ENCODE measurements around the gene ELAVL3.

ELAVL3 gene

GRCh38 chr19:11423791-11424181 lies 57.1 kb downstream of the ELAVL3 start:
- TF ChIP-seq, protein P1, sequence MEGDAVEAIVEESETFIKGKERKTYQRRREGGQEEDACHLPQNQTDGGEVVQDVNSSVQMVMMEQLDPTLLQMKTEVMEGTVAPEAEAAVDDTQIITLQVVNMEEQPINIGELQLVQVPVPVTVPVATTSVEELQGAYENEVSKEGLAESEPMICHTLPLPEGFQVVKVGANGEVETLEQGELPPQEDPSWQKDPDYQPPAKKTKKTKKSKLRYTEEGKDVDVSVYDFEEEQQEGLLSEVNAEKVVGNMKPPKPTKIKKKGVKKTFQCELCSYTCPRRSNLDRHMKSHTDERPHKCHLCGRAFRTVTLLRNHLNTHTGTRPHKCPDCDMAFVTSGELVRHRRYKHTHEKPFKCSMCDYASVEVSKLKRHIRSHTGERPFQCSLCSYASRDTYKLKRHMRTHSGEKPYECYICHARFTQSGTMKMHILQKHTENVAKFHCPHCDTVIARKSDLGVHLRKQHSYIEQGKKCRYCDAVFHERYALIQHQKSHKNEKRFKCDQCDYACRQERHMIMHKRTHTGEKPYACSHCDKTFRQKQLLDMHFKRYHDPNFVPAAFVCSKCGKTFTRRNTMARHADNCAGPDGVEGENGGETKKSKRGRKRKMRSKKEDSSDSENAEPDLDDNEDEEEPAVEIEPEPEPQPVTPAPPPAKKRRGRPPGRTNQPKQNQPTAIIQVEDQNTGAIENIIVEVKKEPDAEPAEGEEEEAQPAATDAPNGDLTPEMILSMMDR (conservative IDR thresholded peaks at IDR 0.05; ENCODE audit: low read length), result no peak
- no peak for TF ChIP-seq EZH2phosphoT487 (IDR thresholded peaks at IDR 0.05; ENCODE audit: borderline replicate concordance)
- H3K9ac ChIP-seq (ENCODE audit: low read depth, low read length, poor library complexity, severe bottlenecking), result no peak overlapping the region

GRCh38 chr19:11423164-11423790 lies 57.6 kb downstream of the ELAVL3 start:
- H3K4me3 ChIP-seq (ENCODE audit: low read length, poor library complexity, severe bottlenecking), result no peak overlapping the region
- no peaks in the 10 kb centered on the region for H3K4me1 ChIP-seq (ENCODE audit: insufficient read depth, low read length, poor library complexity, severe bottlenecking)
- no peak overlapping the region for H3K4me2 ChIP-seq (ENCODE audit: low read depth, low read length, poor library complexity, severe bottlenecking)
- no peak overlapping the region for H2AFZ ChIP-seq (ENCODE audit: low read length)
- no peaks in the 10 kb centered on the region for H3K9me3 ChIP-seq (ENCODE audit: insufficient read depth, low read depth, low read length)
- no peaks in the 10 kb centered on the region for H3K79me2 ChIP-seq (ENCODE audit: insufficient read depth, low read length)
- no peaks in the 10 kb centered on the region for H3F3A ChIP-seq (ENCODE audit: low read depth)
- no peaks in the 10 kb centered on the region for H4K20me1 ChIP-seq (ENCODE audit: insufficient read depth, low read length, poor library complexity, severe bottlenecking)
- TF ChIP-seq, protein P1 (conservative IDR thresholded peaks at IDR 0.05; ENCODE audit: low read length), result no peak
- no peak for TF ChIP-seq EZH2phosphoT487 (IDR thresholded peaks at IDR 0.05; ENCODE audit: borderline replicate concordance)
- H3K27me3 ChIP-seq (ENCODE audit: insufficient read depth, low read length, poor library complexity, severe bottlenecking), result no peaks in the 10 kb centered on the region
- H3K9me2 ChIP-seq (replicated peaks; ENCODE audit: low read depth, low read length), result no peaks in the 10 kb centered on the region
- no peak overlapping the region for H3K9ac ChIP-seq (ENCODE audit: low read depth, low read length, poor library complexity, severe bottlenecking)
- no peaks in the 10 kb centered on the region for H3K36me3 ChIP-seq (ENCODE audit: insufficient read depth, low read length)

More at GRCh38 chr19:11423791-11424181, 57.1 kb downstream of the ELAVL3 start:
- Histone ChIP-seq H3K36me3 (ENCODE audit: insufficient read depth, low read length) (no peaks in the 10 kb centered on the region), H3K79me2 (ENCODE audit: insufficient read depth, low read length) (no peaks in the 10 kb centered on the region), H3K27me3 (ENCODE audit: insufficient read depth, low read length, poor library complexity, severe bottlenecking) (no peaks in the 10 kb centered on the region), H3K4me2 (ENCODE audit: low read depth, low read length, poor library complexity, severe bottlenecking) (no peak overlapping the region), H3K4me1 (ENCODE audit: insufficient read depth, low read length, poor library complexity, severe bottlenecking) (no peaks in the 10 kb centered on the region), H2AFZ (ENCODE audit: low read length) (no peak overlapping the region), H3F3A (ENCODE audit: low read depth) (no peaks in the 10 kb centered on the region), H4K20me1 (ENCODE audit: insufficient read depth, low read length, poor library complexity, severe bottlenecking) (no peaks in the 10 kb centered on the region), H3K9me2 (replicated peaks; ENCODE audit: low read depth, low read length) (no peaks in the 10 kb centered on the region), H3K9me3 (ENCODE audit: insufficient read depth, low read depth, low read length) (no peaks in the 10 kb centered on the region), H3K4me3 (ENCODE audit: low read length, poor library complexity, severe bottlenecking) (no peak overlapping the region)

GRCh38 chr19:11422163-11423065 lies 58.4 kb downstream of the ELAVL3 start:
- Histone ChIP-seq H3K36me3 (ENCODE audit: insufficient read depth, low read length) (no peaks in the 10 kb centered on the region), H3F3A (ENCODE audit: low read depth) (no peaks in the 10 kb centered on the region), H3K4me1 (ENCODE audit: insufficient read depth, low read length, poor library complexity, severe bottlenecking) (no peaks in the 10 kb centered on the region), H3K79me2 (ENCODE audit: insufficient read depth, low read length) (no peaks in the 10 kb centered on the region), H3K9ac (ENCODE audit: low read depth, low read length, poor library complexity, severe bottlenecking) (no peak overlapping the region), H3K9me3 (ENCODE audit: insufficient read depth, low read depth, low read length) (no peaks in the 10 kb centered on the region), H2AFZ (ENCODE audit: low read length) (no peak overlapping the region), H3K27me3 (ENCODE audit: insufficient read depth, low read length, poor library complexity, severe bottlenecking) (no peaks in the 10 kb centered on the region), H3K4me2 (ENCODE audit: low read depth, low read length, poor library complexity, severe bottlenecking) (no peak overlapping the region), H4K20me1 (ENCODE audit: insufficient read depth, low read length, poor library complexity, severe bottlenecking) (no peaks in the 10 kb centered on the region), H3K9me2 (replicated peaks; ENCODE audit: low read depth, low read length) (no peaks in the 10 kb centered on the region), H3K4me3 (ENCODE audit: low read length, poor library complexity, severe bottlenecking) (no peak overlapping the region)
- TF ChIP-seq EZH2phosphoT487 (IDR thresholded peaks at IDR 0.05; ENCODE audit: borderline replicate concordance), result no peak
- TF ChIP-seq, protein P1 (conservative IDR thresholded peaks at IDR 0.05; ENCODE audit: low read length), result no peak

Data from Loucy (cell line).